ENCODE measurements around the gene PRKAG1. TPM values are rescaled to one million over a fixed set of nuclear protein-coding genes. Genes with fewer than 3 reads are reported as not detected.

The PRKAG1 gene
- polyA plus RNA-seq, 1 experiment = 94.1 TPM

DNA sequence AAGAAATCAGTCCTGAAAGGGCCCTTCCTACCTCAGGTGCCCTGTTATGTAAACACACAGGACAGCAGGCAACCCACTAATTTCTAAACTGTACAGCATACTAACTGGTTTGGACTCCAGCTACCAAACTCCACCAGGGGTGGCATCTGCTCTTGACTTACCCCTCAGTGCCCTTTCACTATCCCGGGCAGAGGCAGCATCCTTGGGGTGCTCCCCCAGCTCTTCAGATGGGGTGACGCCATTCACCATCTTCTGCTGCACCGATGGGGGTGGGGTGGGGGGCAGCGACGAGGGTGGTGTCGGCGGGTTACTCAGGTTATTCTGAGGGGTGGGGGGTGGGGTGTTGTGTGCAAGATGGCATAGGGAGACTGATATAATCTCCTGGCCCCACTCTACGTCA is 11.5 kb upstream of the PRKAG1 start:
- no peak for DNase-seq (ENCODE audit: low read depth)
- ChIA-PET CTCF (interaction anchor here (0.9 to 2.2 kb wide), 8 partner anchors 9 to 68 kb away, joined by 3 to 10 read pairs (median 4); partner anchors contain the start of gene PRKAG1), POLR2A (no interaction called here)
- H3K27me3 ChIP-seq (ENCODE audit: control insufficient read depth, insufficient read depth, low read length) = no peaks in the 10 kb centered on the region
- H3K4me3 ChIP-seq (ENCODE audit: low read depth, low read length) = no peak overlapping the region
- peaks cover 73% of the 10 kb centered on the region for H3K36me3 ChIP-seq (ENCODE audit: control insufficient read depth, insufficient read depth, low read length)
- TF ChIP-seq, protein P1, sequence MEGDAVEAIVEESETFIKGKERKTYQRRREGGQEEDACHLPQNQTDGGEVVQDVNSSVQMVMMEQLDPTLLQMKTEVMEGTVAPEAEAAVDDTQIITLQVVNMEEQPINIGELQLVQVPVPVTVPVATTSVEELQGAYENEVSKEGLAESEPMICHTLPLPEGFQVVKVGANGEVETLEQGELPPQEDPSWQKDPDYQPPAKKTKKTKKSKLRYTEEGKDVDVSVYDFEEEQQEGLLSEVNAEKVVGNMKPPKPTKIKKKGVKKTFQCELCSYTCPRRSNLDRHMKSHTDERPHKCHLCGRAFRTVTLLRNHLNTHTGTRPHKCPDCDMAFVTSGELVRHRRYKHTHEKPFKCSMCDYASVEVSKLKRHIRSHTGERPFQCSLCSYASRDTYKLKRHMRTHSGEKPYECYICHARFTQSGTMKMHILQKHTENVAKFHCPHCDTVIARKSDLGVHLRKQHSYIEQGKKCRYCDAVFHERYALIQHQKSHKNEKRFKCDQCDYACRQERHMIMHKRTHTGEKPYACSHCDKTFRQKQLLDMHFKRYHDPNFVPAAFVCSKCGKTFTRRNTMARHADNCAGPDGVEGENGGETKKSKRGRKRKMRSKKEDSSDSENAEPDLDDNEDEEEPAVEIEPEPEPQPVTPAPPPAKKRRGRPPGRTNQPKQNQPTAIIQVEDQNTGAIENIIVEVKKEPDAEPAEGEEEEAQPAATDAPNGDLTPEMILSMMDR (IDR thresholded peaks at IDR 0.05; ENCODE audit: insufficient read depth, low read depth, low read length) = no peak

- POLR2A ChIA-PET = no interaction called here
- H3K36me3 ChIP-seq (ENCODE audit: control insufficient read depth, insufficient read depth, low read length) = peaks cover 66% of the 10 kb centered on the region
- no peak overlapping the region for H3K4me3 ChIP-seq (ENCODE audit: low read depth, low read length)
- no peaks in the 10 kb centered on the region for H3K27me3 ChIP-seq (ENCODE audit: control insufficient read depth, insufficient read depth, low read length)
- TF ChIP-seq, protein P1 (IDR thresholded peaks at IDR 0.05; ENCODE audit: insufficient read depth, low read depth, low read length) = no peak
- CTCF ChIA-PET = interaction anchor here (1.1 to 2.2 kb wide), 8 partner anchors 10 to 92 kb away, joined by 3 to 10 read pairs (median 4); partner anchors contain the start of gene PRKAG1
- DNase-seq (ENCODE audit: low read depth) = no peak
Measured at GRCh38 chr12:49028666-49029275, 10.2 kb upstream of the PRKAG1 start.

GRCh38 chr12:49027846-49028555 is 9.4 kb upstream of the PRKAG1 start:
- no peak for DNase-seq (ENCODE audit: low read depth)
- ChIA-PET POLR2A (no interaction called here), CTCF (interaction anchor here (1.2 to 2.2 kb wide), 5 partner anchors 11 to 93 kb away, joined by 3 to 8 read pairs (median 6); no protein-coding TSS in a partner anchor)
- TF ChIP-seq, protein P1 (IDR thresholded peaks at IDR 0.05; ENCODE audit: insufficient read depth, low read depth, low read length) = no peak
- Histone ChIP-seq H3K36me3 (ENCODE audit: control insufficient read depth, insufficient read depth, low read length) (peaks cover 61% of the 10 kb centered on the region), H3K27me3 (ENCODE audit: control insufficient read depth, insufficient read depth, low read length) (no peaks in the 10 kb centered on the region), H3K4me3 (ENCODE audit: low read depth, low read length) (no peak overlapping the region)

DNA sequence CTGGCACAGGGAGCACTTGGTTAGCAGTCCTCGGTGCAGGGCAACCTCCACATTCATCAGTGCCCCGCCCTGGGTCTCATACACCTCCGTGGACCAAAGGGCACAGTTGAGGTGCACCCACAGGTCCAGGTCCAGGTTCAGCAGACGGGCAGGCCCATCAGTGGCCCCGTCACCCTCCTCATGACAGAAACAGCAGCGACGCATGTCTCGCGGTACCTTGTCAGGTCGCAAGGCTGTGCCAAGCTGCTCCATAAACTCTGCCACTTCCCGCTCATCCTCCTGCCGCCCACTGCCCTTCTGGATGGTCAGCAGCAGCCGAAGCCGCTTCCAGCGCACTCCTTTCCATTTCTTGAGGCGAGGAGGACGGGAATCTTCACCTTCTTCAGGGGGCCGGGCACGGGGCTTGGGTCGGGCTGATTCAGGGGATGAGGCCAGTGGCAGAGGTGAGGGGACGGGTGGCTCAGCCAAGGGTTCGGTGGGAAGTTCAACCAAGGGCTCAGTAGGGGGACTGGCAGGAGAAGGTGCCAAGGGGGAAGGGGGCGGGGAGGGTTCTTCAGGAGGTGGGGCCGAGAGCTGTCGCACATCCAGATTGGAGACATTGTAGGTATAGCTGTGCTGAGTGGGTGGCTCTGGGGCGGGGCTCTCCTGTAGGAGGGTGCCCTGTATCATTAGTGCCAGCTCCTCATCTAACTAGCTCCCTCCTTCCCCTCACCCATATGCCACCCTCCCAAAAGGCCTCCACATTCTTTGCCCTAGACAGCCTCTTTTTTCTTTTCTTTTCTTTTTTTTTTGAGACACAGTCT is 8.3 kb upstream of the PRKAG1 start:
- TF ChIP-seq, protein P1 (IDR thresholded peaks at IDR 0.05; ENCODE audit: insufficient read depth, low read depth, low read length) = no peak
- Histone ChIP-seq H3K27me3 (ENCODE audit: control insufficient read depth, insufficient read depth, low read length) (no peaks in the 10 kb centered on the region), H3K4me3 (ENCODE audit: low read depth, low read length) (no peak overlapping the region), H3K36me3 (ENCODE audit: control insufficient read depth, insufficient read depth, low read length) (peaks cover 52% of the 10 kb centered on the region)
- CTCF ChIA-PET = interaction anchor here (1.4 kb wide), 1 partner anchor 30 kb away, joined by 6 read pairs; no protein-coding TSS in a partner anchor
- POLR2A ChIA-PET = no interaction called here
- no peak for DNase-seq (ENCODE audit: low read depth)

- peaks cover 50% of the 10 kb centered on the region for H3K36me3 ChIP-seq (ENCODE audit: control insufficient read depth, insufficient read depth, low read length)
- CTCF ChIA-PET = interaction anchor here (0.7 kb wide), 1 partner anchor 18 kb away, joined by 4 read pairs; no protein-coding TSS in a partner anchor
- H3K4me3 ChIP-seq (ENCODE audit: low read depth, low read length) = no peak overlapping the region
- no peak for DNase-seq (ENCODE audit: low read depth)
- TF ChIP-seq, protein P1 (IDR thresholded peaks at IDR 0.05; ENCODE audit: insufficient read depth, low read depth, low read length) = no peak
- H3K27me3 ChIP-seq (ENCODE audit: control insufficient read depth, insufficient read depth, low read length) = no peaks in the 10 kb centered on the region
- POLR2A ChIA-PET = no interaction called here
Measured at GRCh38 chr12:49026101-49026500, 7.5 kb upstream of the PRKAG1 start.
